NCI-H2029 (cell line): ENCODE data around the gene C11orf42.

Experiments
- DNase-seq: peaks from one replicate; lab custom pipeline; 2025; lab: John Stamatoyannopoulos, UW

C11orf42 gene

GRCh38 chr11:6258141-6258540, 52.8 kb downstream of the C11orf42 start:
- no peak for DNase-seq

DNA sequence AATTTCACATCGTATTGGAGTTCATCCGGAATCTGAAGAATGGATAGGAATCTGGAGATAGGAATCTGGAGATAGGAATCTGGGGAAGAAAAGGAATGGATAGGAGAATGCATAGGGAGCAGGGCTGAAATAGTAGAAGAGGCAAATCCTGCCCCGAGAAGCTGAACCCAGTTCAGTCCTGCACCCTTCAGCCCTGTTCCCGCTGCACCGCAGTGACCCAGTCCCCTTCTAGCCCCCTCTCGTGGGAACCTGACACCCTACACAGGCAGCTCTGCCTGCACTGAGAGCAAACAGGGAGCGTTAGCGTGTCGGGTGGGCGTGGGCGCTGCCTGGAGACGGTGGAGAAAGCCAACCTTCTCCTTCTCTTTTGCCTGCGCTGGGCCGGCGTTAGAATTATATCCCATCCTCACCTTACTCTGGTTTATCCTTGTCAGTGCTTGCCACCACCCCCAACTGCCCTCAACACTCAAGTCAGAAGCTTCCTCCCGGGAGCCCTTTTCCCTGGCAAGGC, 53.3 kb downstream of the C11orf42 start:
- peak; percentile 6 for DNase-seq

GRCh38 chr11:6260207-6260726, 54.9 kb downstream of the C11orf42 start:
- DNase-seq: no peak
